ENCODE measurements around the gene PVR.

- TF ChIP-seq POLR2A (IDR thresholded peaks at IDR 0.05) (no peak), POLR2AphosphoS5 (IDR thresholded peaks at IDR 0.05) (no peak), CTCF (IDR thresholded peaks at IDR 0.05) (no peak)
Measured at GRCh38 chr19:44635581-44636438, 7.9 kb upstream of the PVR start.

Measured in sigmoid colon (tissue), 4 donors.